Measurements from ENCODE around the gene MGAT5B. TPM values are rescaled to one million over a fixed set of nuclear protein-coding genes. Genes with fewer than 3 reads are reported as not detected.

MGAT5B gene
- polyA plus RNA-seq, 1 experiment = 0.58 TPM

DNA sequence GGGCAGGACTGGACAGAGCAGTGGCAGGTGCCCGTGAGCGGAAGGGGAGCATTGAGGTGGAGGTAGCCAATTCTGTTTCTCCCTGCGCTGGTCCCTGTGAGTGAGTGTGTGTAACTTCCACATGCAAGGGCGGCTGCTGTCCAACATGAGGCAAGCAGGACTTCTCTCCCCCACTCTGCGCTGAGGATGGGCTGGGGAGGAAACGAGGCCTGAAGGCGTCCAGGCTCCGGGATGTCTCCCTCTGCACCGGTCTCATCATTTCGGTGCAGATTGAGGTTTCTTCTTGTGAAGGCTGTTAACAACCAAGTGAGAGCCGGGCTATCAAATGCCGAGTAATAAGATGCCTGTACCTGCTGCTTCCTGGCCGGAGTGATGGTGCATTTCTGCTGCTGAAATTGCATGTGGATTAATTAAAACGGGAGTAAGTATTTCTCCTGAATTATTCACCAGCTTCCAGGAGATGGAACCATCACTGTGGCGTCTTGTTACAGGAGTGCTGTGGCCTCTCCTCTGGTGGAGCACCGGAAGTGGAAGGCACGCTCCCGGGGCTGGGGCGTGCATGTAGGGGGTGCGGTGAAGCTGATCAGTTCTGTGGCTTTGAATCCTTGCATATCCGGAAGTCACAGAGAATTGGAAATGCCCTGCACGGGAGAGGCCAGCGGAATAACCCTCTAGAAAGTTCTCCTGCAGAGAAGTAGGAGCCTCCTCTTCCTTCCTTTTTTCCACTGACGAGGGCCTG, 41.7 kb upstream of the MGAT5B start:
- Histone ChIP-seq H3K4me3 (ENCODE audit: low read depth, low read length) (no peak overlapping the region), H3K36me3 (ENCODE audit: control insufficient read depth, insufficient read depth, low read length) (no peaks in the 10 kb centered on the region), H3K27me3 (ENCODE audit: control insufficient read depth, insufficient read depth, low read length) (no peaks in the 10 kb centered on the region)
- POLR2A ChIA-PET = no interaction called here
- TF ChIP-seq, protein P1, sequence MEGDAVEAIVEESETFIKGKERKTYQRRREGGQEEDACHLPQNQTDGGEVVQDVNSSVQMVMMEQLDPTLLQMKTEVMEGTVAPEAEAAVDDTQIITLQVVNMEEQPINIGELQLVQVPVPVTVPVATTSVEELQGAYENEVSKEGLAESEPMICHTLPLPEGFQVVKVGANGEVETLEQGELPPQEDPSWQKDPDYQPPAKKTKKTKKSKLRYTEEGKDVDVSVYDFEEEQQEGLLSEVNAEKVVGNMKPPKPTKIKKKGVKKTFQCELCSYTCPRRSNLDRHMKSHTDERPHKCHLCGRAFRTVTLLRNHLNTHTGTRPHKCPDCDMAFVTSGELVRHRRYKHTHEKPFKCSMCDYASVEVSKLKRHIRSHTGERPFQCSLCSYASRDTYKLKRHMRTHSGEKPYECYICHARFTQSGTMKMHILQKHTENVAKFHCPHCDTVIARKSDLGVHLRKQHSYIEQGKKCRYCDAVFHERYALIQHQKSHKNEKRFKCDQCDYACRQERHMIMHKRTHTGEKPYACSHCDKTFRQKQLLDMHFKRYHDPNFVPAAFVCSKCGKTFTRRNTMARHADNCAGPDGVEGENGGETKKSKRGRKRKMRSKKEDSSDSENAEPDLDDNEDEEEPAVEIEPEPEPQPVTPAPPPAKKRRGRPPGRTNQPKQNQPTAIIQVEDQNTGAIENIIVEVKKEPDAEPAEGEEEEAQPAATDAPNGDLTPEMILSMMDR (IDR thresholded peaks at IDR 0.05; ENCODE audit: insufficient read depth, low read depth, low read length) = no peak
- CTCF ChIA-PET = interaction anchor here (1.0 to 1.1 kb wide), 2 partner anchors 10 to 41 kb away, joined by 3 to 4 read pairs; no protein-coding TSS in a partner anchor
- no peak for DNase-seq (ENCODE audit: low read depth)

DNA sequence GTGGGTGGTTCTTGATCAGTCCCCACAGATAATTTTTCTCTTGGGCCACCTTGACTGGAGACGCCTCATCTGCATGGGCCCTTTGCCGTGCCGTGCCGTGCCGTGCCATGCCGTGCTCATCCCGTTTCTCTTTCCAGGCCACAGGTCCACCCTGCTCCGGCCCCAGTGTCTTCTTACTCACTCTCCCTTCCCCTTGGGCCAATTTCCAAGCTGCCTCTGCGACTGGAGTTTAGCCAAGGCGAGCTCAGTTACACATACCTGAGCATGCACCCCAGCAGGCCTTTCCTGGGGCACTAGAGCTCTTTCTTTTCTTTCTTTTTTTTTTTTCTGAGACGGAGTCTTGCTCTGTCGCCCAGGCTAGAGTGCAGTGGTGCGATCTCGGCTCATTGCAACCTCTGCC, 40.5 kb upstream of the MGAT5B start:
- Histone ChIP-seq H3K4me3 (ENCODE audit: low read depth, low read length) (no peak overlapping the region), H3K27me3 (ENCODE audit: control insufficient read depth, insufficient read depth, low read length) (no peaks in the 10 kb centered on the region), H3K36me3 (ENCODE audit: control insufficient read depth, insufficient read depth, low read length) (no peaks in the 10 kb centered on the region)
- CTCF ChIA-PET = no interaction called here
- POLR2A ChIA-PET = no interaction called here
- TF ChIP-seq, protein P1 (IDR thresholded peaks at IDR 0.05; ENCODE audit: insufficient read depth, low read depth, low read length) = no peak
- DNase-seq (ENCODE audit: low read depth) = no peak

DNA sequence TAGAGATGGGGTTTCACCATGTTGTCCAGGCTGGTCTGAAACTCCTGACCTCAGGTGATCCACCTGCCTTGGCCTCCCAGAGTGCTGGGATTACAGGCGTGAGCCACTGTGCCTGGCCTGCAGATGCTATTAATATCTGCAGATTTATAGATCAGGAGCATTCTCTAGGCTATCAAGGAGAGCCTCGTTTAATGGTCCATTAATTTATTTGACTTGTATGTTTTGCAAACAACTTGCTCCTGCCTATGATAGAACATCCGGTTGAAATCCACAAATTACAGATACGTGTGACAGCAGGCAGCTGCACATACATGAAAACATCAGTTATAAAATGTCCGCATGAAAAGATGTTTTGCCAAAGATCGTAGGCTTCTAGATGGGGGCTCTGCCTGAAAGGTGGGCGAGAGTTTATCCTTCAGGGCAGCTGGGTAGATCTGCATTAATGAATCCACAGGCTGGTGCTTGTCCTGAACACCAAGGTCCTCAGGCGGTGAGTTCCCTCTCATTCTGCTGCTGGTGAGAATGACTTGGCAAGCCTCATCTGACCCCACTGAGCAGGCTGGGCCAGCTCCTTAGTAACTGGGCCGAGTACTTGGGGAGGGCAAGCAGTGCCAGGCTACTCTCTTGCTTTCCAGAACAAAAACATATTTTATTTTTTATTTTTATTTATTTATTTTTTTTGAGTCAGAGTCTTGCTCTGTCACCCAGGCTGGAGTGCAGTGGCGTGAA, 37.1 kb upstream of the MGAT5B start:
- Histone ChIP-seq H3K36me3 (ENCODE audit: control insufficient read depth, insufficient read depth, low read length) (no peaks in the 10 kb centered on the region), H3K27me3 (ENCODE audit: control insufficient read depth, insufficient read depth, low read length) (peaks cover 6% of the 10 kb centered on the region), H3K4me3 (ENCODE audit: low read depth, low read length) (no peak overlapping the region)
- DNase-seq (ENCODE audit: low read depth) = no peak
- CTCF ChIA-PET = no interaction called here
- POLR2A ChIA-PET = no interaction called here
- TF ChIP-seq, protein P1 (IDR thresholded peaks at IDR 0.05; ENCODE audit: insufficient read depth, low read depth, low read length) = no peak

DNA sequence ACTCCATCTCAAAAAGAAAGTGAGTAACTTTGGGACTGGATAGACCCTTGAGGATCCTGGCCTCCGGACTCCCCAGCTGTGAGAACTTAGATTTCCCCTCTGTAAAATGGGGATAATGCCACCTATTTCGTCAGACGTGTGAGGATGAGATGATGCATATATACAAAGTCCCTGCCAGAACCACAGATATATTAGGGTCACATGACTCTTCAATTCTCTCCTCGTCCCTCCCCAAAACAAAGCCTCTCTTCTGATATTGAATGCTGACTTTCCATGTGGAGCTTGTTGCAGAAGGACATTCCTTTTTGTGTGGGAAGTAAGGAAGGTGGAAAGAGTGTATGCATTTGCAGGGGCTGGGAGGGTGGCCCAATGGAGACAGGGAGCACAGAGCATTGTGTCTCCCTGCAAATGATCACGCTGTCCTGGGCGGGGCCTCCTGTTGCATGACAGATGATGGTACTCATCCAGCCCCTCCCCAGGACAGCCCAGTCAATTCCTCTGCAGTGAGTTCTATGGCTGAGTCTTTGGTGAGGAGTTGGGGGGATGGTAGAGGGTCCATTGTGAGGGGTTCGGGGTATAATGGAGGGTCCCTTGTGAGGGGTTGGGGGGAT, 35.1 kb upstream of the MGAT5B start:
- Histone ChIP-seq H3K27me3 (ENCODE audit: control insufficient read depth, insufficient read depth, low read length) (peaks cover 6% of the 10 kb centered on the region), H3K4me3 (ENCODE audit: low read depth, low read length) (no peak overlapping the region), H3K36me3 (ENCODE audit: control insufficient read depth, insufficient read depth, low read length) (no peaks in the 10 kb centered on the region)
- POLR2A ChIA-PET = no interaction called here
- TF ChIP-seq, protein P1 (IDR thresholded peaks at IDR 0.05; ENCODE audit: insufficient read depth, low read depth, low read length) = no peak
- DNase-seq (ENCODE audit: low read depth) = no peak
- CTCF ChIA-PET = interaction anchor here (0.6 kb wide), 1 partner anchor 9 kb away, joined by 3 read pairs; no protein-coding TSS in a partner anchor

- H3K4me3 ChIP-seq (ENCODE audit: low read depth, low read length) = no peak overlapping the region
- TF ChIP-seq, protein P1 (IDR thresholded peaks at IDR 0.05; ENCODE audit: insufficient read depth, low read depth, low read length) = no peak
- CTCF ChIA-PET = interaction anchor here (0.6 kb wide), 2 partner anchors 17 to 105 kb away, joined by 3 to 5 read pairs; no protein-coding TSS in a partner anchor
- no peak for DNase-seq (ENCODE audit: low read depth)
- H3K27me3 ChIP-seq (ENCODE audit: control insufficient read depth, insufficient read depth, low read length) = peaks cover 6% of the 10 kb centered on the region
- H3K36me3 ChIP-seq (ENCODE audit: control insufficient read depth, insufficient read depth, low read length) = no peaks in the 10 kb centered on the region
- POLR2A ChIA-PET = no interaction called here
Observed at GRCh38 chr17:76833747-76834146, 34.5 kb upstream of the MGAT5B start.
